GM18868 (cell line): Measurements from ENCODE around the gene PPP5C.
"Not testable (repeated sequence)": the region's sequence is repeated elsewhere in the genome, so short reads cannot be mapped to it uniquely, and the experiment has no call there.

Source experiments
- ATAC-seq: cut with Tn5 transposase; IDR thresholded peaks from one replicate; pipeline ENCODE4 v1.9.1; 2021; ENCODE audit warnings: mild to moderate bottlenecking, moderate library complexity; ENCODE audit not compliant: unreplicated experiment

Gene PPP5C

DNA sequence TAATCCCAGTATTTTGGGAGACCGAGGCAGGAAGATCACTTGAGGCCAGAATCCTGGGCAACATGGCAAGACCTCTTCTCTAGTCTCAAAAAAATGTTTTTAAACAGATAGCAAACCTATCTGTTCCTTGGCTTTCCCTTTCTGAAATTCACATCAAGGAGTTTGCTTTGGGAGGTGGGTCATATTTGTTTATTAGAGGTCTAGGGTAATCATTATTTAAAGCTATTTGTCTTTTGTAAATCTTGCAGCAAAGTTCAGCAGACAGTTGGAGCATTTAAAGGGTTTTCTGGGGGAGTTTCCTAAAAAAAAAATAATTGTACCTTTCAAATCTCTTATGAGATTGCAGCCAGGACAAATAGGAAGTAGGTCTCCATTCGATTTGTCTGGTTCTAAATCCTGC lies 17.5 kb downstream of the PPP5C start:
- no peak for ATAC-seq

DNA sequence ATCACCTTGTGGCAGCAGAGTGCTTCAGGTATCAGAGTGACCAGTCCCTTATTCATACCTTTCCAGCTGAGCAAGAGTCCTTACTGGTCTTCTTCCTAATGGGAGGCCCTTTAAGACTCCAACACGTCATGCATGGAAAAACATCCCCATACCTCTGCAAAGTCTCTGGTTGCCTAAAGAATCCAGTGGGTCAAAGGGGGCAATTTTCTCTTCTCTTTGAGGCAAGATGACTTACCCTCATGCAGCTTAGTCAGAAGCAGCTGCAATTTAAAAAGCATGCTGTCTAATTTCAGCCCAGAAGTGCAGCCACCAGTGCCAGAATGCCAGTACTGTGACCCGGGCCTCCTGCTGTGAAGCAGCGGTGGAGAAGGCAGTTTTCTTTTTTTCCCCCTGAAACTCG lies 18.7 kb downstream of the PPP5C start:
- ATAC-seq, result no peak

DNA sequence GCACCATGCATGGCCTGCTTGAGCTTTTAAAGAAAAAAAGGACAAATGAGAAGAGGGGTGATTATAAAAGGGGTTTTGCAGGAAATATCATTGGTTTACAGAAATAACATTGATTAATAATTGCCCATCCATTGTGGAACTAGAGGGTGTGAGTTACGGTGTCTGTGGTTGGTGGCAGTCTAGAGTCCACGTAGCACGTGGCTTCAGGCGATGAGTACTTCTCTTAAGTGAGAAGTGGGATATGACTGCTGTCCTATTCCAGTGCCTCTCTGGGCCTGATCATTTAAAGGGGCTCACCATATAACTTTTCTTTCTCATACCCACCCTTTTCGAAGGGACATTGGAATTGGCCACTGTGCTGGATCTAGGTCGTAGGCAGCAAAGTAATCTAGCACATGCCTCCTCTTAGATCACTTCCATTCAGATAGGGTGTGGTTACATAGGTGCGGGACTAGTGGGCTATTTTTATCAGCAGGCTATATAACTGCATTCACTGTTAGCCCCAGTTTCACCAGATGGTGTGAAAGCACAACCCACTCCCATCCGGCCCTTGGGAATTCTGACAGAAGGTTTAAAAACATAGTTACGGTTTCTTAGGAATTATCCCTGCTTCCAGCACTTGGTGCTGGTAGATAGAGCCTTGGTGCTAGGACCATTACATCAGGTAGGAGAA lies 19.9 kb downstream of the PPP5C start:
- no peak for ATAC-seq

DNA sequence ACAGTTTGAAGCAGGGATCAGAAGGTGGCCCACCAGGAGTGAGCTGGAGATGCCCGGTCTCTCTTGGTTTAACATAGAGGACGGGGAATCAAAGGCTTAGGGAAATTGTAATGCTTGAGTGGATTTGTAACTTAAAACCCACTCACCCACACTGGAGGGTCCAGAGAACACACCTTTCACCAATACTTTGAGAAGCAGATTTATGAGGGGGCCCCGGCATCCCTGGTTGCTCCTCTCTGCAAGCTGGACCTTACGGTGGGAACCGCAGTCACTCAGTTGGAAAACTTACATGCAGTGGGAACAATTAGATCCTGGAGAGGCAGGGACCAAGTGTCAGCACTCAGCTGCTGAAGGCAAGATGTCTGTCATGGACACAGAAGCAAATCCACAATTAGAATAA lies 20.5 kb downstream of the PPP5C start:
- ATAC-seq, result no peak

DNA sequence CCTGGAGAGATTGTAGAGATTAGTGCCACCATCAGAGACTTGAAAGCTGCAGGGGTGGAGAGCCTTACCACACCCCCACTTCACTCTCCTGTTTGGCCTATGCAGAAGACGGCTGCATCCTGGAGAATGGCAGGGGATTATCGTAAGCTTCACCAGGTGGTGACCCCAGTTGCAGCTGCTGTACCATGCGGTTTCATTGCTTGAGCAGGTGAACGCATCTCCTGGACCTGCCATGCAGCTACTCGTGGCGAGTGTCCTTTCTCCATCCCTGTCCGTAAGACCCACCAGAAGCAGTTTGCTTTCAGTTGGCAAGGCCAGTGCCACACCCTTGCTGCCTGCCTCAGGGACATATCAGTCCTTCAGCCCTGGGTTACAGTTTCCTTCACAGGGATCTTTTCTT lies 21.2 kb downstream of the PPP5C start:
- no peak for ATAC-seq

DNA sequence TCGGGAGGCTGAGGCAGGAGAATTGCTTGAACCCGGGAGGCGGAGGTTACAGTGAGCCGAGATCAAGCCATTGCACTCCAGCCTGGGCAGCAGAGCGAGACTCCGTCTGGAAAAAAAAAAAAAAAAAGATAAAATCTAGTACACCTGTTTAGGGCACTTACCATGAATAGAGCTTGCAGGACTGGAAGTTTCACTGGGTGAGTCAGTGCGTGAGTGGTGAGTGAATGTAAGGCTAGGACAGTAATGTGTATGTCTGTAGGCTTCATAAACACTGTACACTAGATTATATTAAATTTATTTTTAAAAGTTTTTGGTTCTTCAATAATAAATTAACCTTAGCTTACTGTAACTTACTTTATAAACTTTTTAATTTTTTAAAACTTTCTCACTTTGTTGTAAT lies 22.9 kb downstream of the PPP5C start:
- ATAC-seq, result no peak

DNA sequence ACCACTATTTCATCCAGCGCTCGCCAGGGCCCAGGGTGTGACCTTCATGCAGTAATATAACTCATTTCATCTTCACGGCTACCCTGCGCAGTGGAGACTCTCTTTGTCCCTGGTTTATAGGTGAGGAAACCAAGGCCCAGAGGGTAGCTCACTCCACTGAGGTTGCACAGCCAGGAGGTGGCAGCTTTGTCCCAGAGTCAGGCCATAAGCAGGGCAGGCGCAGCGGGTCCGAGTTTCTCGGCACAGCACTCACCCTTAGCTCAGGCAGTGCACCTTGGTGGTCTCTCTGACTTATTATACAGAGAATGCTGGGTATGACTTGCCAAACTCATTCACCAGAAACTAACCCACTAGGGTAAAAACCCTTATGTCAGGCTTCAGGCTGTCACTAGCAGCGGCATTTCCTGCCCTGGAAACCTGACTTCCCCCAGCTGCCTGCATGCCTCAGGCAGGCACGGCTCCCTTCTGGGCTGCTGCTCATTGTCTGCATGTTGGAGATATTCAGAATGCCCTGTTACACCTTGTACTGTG lies 24.5 kb downstream of the PPP5C start:
- ATAC-seq, result no peak

DNA sequence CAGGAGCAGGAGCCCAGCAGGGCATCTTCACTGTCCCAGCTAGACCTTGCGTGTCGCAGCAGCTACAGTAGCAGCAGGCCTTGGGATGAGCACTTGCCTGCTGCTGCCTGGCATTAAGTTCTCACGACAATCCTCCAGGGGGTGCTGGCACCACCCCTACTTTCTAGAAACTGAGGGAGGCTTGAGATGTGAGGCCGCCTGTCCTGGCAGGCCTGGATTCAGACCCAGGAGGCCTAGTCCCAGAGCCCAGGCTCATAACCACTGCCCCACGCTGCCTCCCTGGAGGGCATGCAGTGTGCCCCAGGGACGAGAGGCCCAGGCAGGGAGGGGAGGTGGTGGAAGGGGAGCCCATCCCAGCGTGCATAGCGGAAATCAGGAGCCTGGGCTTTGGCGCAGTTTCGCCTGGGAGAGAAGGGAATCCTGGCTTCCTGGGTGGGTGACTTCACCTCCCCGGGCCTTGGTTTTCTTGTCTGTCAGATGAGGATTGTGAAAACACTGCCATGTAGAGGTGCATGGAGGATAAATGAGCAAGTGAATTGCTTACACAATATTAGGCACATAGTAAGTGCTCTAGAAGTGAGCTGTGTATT lies 26.1 kb downstream of the PPP5C start:
- no peak for ATAC-seq

DNA sequence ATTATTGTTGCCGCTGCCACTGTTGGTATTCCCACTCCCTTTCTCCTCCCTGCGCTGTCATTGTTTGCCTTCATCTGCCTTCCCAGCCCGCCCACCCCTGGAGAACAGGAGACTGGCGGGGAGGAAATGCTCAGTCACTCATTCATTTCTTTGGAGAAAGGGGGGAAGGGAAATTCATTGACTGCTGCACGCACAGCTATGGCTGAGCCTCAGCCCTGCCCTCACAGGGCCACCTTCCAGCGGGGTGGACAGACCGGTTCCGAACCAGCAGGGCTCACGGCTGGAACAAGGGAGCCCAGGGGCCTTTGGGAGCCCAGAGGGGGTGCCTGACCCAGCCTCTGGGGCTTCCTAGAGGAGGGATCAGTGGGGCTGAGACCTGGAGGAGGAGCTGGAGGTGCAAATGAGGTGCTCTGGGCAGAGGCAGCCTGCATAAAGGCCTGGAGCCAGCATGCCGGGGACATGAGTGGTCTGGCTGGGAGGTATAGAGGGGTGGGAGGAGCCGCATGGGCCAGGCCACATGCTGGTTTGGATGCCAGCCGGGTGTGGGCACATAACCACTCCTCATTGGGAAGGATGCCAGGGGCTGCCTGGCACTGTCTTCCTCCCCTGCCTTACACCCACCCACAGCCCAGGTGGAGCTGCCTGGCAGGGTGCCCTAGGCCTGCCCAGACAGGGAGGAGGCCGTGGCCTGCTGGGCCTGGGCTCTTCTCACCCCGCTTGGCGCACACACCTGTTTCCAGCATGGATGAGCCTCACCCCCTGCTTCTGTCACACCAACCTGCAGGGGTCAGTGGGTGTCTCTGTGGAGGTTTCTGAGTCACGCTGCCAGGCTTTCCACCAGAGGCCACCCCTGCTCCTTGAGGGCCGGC lies 26.8 kb downstream of the PPP5C start:
- no peak for ATAC-seq

DNA sequence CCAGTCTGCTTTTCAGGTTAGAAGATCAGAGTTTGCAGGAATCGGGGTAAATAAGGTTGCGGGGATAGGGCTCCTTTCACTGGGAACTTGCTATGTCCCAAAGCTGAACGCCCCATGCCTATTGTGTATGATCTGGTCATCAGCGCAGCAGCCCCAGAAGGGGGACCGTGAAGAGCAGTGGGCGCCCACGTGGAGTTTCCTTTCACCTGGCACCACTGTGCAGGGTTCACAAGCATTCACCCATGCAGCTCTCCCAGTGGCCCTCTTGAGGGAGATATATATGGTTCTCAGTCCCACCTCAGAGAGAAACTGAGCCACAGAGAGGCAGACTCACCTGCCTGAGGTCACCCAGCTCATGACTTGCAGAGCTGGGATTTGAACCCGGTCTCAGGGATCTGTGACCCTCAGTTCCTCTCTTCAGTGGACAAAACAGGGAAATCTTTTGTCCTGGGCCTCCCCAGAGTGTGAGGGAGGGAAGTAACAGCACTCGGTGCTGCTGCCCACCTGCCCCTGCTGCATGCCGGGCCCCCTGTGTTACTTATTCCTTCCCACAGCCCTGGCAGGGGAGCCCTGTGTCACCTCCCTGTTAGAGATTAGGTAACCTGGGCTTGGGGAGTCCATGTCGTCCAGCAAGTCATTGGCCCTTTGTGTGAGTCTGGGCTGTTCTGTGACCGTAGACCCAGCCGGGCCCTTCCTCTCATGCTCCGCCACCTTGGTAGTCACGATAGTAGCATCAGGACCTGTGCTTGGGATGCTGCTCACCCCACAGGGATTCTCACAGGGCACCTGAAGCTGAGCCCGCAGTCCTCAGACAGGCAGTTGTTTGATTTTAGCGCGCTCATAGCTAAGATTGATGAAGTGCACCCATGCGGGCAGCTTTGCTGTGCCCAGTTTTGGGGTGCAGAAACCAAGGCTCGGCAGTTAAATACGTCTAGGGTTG lies 27.9 kb downstream of the PPP5C start:
- ATAC-seq, result no peak

DNA sequence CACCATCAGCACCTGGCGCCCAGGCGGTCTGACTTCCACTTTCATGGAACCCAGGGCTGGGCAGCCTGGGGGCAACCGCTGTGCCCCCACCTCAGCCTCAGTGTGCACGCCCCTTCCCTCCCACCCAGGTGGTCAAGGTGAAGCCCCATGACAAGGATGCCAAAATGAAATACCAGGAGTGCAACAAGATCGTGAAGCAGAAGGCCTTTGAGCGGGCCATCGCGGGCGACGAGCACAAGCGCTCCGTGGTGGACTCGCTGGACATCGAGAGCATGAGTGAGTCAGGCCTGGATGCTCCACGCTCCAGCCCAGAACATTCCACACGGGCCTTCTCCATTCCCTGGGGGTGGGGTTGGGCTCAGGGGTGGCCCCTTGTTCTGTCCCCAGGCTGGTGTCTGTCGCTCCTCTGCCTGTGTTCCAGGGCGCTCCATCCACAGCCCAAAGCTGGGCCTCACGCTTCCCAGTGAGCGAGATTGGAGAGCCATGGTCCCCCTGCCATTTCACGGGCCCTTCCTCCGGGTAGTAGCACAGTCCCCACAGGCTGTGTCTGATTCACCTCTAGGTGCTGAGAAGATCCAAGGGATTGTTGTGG lies 28.7 kb downstream of the PPP5C start:
- not testable (repeated sequence) for ATAC-seq

DNA sequence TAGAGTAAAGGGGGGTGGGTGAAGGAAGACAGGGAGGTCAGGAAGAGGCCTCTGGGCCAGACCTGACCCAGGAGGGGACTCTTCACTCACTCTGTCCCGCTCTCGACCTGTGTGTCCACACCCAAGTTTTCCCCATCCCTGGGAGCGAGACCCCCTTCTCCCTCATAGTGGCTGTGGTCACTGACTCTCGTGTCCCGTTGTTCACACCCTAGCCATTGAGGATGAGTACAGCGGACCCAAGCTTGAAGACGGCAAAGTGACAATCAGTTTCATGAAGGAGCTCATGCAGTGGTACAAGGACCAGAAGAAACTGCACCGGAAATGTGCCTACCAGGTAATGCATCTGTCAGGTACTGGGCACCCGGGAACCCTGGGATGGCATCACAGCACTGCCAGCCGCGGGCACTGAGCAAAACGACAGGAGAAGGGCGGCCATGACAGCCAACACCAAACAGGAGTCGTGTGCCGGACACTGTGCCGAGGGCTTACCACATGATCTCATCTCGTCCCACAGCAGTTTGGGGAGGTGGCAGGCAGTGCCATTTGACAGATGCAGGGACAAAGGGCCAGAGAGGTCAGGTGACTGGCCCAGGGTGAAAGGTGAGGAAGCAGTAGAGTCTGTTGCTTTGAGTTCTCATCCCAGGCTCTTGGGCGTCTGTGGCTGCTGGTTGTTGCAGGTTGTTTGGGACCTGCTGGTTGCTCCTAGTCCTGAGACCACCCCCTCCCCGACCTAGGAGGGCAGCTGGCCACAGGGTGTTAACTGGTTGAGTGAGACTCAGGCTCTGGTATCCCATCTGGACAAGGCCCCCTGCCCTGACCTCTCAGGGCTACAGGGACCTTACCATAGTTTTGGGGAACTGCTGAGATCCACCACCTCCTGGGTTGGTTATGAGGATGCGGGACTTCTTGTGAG lies 29.6 kb downstream of the PPP5C start:
- no peak for ATAC-seq

DNA sequence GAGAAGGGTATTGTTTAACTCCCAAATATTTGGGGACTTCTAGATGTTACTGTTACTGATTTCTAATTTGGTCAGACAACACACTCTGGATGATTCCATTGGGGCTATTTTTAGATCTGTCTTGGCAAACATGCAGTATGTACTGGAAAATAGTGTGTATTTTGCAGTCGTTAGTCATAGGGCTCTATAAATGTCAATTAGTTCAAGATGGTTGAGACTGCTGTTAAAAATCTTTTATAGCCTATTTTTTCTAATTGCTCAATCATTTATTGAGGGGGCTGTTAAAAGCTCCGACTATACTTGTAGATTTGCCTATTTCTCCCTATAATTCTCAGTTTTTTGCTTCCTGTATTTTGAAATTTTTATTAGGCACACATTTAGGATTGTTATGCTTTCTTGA lies 31.4 kb downstream of the PPP5C start:
- no peak for ATAC-seq

DNA sequence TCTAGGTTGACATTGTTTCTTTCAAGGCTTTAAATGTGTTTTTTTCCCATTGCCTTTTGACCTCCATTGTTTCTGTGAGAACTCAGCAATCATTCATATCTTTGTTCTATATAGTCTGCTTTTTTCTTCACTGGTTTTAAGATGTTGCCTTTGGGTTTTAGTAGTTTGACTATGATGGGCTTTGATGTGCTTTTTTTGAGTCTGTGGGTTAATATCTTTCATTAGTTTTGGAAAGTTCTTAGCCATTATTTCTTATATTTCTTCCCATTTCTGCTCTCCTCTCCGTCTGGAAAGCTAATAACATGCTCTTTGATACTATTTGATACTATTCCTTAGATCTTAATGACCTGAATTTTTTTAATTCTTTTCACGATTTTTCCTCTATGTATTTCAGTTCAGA lies 33.8 kb downstream of the PPP5C start:
- ATAC-seq, result no peak

DNA sequence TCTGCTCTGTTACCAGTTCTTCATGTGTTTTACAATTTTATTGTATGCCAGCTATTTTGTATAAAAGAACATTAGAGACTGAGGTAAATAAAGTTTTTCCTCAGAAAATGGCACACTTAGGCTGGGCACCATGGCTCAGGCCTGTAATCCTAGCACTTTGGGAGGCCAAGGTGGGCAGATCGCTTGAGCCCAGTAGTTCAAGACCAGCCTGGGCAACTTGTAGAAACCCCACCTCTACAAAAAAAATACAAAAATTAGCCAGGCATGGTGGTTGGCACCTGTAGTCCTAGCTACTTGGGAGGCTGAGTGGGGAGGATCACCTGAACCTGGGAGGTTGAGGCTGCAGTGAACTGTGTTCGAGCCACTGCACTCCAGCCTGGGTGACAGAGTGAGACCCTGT lies 34.5 kb downstream of the PPP5C start:
- no peak for ATAC-seq

DNA sequence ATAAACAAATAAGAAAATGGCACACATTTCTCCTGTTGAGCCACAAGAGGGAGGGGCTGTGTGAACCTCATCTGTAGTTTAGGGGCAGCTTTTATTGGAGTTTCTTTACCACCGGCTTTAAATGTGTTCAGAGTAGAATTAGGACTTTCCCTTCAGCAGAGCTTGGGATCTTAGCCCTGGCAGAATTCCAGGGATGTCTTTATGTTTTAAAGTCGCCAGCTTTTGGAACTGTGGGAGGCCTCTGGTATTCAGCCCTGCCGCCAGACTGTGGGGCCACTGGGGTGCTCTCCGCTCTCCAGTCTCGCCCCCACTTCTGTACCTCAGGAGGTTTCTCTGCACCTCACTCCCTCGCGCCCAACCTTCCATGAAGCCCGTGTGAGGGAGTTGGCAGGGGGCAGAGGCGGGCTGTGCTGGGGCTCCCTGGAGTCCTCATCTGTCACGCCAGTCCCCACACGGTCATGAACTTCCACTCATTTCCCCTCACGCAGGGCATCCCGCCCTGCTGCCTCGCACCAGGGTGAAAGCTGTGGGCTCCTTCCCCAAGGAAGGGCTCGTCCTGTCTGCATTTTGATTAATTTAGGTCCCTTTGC lies 35.0 kb downstream of the PPP5C start:
- no peak for ATAC-seq

DNA sequence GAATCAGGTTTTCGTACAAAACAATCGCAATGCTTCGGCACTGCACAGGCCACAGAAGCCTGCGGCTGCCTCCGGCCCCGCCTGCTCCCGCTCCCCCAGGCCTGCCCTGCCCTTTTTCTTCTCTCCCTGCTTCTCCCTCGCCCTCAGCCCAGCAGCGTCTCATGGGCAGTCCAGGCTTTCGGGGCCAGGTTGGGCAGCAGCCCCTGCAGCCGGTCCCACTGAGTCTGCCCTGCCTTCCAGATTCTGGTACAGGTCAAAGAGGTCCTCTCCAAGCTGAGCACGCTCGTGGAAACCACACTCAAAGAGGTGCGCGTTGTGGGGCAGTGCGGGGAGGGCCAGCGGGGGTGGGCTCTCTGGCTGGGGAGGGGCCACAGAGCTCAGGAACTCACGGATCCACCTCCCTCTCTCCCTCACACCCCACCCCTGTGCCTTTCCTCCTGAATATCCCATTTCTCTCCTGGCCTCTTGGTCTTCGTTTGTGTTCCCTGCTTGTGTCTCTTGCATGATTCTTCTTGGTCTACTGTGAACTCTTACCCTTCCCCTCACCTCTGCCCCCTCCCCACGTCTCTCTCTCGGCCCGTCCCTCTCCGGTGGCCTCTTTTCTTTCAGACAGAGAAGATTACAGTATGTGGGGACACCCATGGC lies 36.4 kb downstream of the PPP5C start:
- ATAC-seq, result no peak

DNA sequence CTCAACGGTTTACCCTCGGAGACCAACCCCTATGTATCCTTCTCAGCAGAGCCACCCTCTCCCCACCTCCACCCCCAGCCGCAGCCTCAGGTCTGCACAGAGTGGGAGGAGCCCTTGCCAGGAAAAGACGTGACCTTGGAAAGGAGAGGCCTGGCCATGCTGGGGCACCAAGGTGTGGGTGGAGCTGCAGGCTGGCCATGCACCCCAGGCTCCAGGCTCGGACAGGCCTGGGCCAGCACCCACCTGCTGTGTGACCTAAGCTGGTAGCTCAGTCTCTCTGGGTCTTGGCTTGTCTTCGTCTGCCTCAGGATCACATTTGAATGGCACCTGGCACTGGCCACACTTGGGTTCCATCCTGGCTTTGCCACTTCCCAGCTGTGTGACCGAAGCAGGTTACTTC lies 37.0 kb downstream of the PPP5C start:
- no peak for ATAC-seq
